ENCODE data around the gene AK4.
"Not testable (repeated sequence)": the region's sequence is repeated elsewhere in the genome, so short reads cannot be mapped to it uniquely, and the experiment has no call there.

The AK4 gene

DNA sequence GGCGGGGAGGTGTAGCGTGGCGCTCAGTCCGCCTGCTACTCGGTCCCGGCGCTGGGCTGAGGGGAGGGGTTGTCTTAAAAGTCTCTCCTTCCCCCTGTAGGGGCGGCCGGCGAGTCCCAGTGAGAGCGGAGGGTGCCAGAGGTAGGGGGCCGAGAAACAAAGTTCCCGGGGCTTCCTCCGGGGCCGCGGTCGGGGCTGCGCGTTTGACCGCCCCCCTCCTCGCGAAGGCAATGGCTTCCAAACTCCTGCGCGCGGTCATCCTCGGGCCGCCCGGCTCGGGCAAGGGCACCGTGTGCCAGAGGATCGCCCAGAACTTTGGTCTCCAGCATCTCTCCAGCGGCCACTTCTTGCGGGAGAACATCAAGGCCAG is at the start of gene AK4:
AK4 (plus strand) TSS at position 26 of the 370 bp plus-strand sequence; CDS start at position 231, 205 bp downstream.
- not testable (repeated sequence) for DNase-seq

DNA sequence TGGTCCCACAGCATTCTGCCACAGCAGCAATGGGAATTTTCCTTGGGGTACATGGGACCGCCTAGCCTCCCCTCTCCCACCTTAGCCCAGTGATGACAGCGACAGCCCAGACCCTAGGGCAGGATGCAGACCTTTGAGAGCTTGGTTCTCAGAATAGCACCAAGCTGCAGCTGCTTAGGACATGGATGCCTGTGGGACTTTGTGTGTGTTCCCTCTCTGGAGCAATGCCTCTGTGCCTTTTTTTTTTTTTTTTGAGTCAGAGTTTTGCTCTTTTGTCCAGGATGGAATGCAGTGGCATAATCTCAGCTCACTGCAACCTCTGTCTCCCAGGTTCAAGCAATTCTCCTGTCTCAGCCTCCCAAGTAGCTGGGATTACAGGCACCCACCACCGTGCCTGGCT is 44.2 kb upstream of the AK4 start:
- no peak for DNase-seq

DNA sequence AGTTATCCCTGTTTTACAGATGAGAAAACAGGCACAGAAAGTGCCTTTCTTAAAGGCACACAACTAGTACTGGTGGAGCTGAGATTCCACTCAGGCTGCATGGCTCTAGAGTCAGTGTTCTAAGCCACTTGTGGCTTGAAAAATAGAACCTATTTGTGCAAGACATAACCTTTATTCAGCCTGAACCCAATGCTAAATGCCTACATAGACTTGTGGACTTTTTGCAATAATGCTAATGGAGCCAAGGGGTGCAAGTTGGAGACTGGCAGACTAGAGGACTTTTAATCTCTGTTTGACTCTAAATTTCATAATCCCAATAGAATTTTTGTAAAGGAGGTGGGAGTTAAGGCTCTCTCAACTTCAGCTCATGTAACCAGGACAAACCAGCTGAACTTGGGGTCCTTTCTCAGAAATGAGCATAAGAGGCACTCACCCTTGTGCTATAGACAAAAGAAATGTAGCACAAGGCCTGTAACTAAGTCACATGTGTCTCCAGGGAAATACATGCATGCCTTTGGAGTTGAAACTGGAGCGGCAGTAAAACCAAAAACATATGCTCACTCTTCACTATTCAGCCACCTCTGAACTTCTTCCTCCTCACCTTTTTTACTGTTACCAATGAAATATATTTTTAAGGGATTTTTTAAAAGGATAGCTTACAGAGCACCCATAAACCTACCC is 43.0 kb upstream of the AK4 start:
- no peak for DNase-seq

- no peak for DNase-seq
Measured at GRCh38 chr1:65105596-65105995, 42.4 kb upstream of the AK4 start.

DNA sequence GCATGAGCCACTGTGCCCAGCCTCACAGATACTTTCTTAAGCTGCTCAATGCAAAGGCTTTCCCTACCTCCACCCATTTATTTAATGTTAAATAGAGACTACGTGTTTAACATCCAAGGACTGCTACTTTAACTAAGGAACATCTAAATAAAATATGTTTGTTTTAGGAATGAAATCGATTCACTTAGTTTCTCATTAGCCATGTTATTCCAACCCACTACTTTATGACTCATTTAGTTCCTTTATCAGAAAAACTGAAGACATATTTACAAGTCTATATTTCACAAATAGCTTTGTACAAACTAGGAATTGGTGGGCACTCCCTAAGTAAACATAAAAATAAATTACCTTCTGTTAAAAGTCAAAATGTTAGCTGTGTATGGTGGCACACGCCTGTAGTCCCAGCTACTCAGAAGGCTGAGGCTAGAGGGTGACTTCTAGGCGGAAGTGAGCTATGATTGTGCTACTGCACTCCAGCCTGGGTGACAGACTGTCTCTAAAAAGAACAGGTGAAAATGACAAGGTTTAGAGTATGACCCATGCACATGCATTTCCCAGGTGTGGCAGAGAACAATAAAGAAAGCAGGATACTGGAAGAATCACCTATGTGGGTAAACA is 39.9 kb upstream of the AK4 start:
- no peak for DNase-seq

DNA sequence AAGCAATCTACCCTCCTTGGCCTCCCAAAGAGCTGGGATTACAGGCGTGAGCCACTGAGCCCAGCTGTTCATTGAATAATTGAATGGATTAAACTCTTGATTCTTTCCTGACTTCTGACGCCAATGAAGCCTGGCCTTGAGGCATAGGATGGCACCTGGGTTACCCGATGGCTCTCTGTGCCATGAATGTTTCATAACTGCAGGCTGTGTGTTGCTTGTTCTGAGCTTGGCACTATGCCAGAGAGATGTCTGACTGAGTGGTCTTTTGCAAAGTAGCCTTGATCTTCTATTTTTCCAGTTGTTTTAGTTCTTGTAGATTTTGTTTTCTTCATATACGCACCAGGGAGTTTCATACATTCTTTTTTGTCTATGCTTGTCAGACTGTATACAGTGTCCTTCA is 38.5 kb upstream of the AK4 start:
- no peak for DNase-seq

GRCh38 chr1:65112811-65113210 is 35.2 kb upstream of the AK4 start:
- DNase-seq, result no peak

- no peak for DNase-seq
Measured at GRCh38 chr1:65113298-65113697, 34.7 kb upstream of the AK4 start.

DNA sequence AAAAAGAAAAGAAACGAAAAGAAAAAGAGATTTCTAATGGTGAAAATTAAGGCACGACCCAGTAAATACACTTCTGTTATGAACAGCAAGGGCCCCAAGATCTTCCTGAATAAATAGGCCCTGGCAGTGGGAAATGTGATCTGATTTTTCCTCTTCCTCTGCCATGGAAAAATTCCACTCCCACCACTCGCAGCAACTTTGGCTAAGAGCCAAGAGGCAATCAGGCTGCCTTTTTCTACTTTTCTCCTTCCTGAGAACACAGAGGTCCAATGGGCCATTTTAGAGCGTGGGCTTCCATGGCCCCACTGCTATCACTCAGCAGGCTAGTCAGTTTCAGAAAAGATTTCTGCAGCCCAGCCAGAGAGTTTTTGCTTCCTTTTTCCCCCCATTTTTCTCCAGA is 33.7 kb upstream of the AK4 start:
- no peak for DNase-seq

GRCh38 chr1:65119951-65120350 is 28.1 kb upstream of the AK4 start:
- no peak for DNase-seq

DNA sequence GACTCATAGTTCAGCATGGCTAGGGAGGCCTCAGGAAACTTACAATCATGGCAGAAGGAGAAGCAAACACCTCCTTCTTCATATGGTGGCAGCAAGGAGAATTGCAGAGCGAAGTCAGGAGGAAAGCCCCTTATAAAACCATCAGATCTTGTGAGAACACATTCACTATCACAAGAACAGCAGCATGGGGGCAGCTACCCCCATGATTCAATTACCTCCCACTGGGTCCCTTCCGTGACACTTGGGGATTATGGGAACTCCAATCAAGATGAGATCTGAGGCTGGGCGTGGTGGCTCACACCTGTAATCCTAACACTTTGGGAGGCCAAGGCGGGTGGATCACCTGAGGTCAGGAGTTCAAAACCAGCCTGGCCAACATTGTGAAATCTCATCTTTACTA is 18.9 kb upstream of the AK4 start:
- DNase-seq, result not testable (repeated sequence)

- DNase-seq, result no peak
Measured at GRCh38 chr1:65138524-65138923, 9.5 kb upstream of the AK4 start.

GRCh38 chr1:65139793-65140192 is 8.2 kb upstream of the AK4 start:
- not testable (repeated sequence) for DNase-seq

- DNase-seq, result no peak
Measured at GRCh38 chr1:65141394-65141793, 6.6 kb upstream of the AK4 start.

- no peak for DNase-seq
Measured at GRCh38 chr1:65141918-65142317, 6.1 kb upstream of the AK4 start.

- DNase-seq, result not testable (repeated sequence)
Measured at GRCh38 chr1:65143112-65143658, 4.8 kb upstream of the AK4 start.

GRCh38 chr1:65146908-65147423 is 1.0 kb upstream of the AK4 start:
- no peak for DNase-seq

- peak; percentile 64 for DNase-seq
Measured at GRCh38 chr1:65147424-65148177, 402 bp upstream of the AK4 start.

GRCh38 chr1:65148548-65149350 is 746 bp downstream of the AK4 start:
- DNase-seq, result peak; percentile 65

DNA sequence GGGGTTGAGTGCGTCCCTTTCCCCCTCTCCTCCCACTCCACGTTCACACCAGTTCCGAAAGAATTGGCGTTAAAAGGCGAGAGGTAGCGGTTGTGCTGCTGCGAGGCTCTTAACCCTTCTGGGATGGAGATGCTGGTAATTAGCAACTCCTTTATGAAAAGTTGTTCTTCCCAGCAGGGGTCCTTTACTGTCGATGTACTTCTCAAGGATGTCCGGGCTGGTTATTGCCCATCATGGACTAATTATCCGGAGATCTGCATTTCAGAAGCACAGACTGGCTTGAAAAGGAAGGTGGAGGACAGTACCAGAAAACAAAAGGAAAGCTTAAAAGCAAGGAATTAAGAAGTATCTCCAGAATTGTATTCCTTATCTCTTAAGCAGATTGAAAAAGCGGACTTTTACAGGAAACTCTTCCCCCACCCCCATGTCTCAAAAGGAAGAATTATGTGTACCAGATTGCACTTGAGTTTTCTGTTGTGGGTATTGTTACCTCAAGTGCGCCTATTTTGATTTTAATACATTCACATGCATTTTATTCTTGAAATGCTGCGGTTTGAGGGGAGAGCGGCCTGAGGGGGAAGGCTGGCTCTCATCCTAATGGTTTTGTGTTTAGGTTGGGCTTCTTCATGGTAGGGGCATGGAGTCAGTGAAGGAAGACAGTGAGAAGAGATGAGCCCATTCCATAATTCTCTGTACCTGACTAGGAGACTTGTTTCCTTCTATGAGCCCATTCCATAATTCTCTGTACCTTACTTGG is 1.5 kb downstream of the AK4 start:
- no peak for DNase-seq

DNA sequence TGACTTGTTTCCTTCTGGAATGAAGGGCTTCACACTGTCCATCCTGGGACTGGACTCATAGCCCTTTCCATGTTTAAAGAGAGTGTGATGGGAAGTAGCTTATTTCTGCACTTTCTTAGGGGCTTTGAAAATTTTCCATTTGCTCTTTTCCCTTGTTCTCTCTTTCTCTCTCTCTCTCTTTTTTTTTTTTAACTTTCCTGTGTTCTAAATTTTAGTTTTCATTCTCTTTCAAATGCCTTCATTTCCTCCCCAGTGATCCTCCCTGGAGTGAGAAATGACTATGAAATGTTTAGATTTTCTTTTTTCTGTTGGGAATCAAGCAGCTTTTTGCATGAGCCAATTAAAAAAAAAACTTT is 2.1 kb downstream of the AK4 start:
- DNase-seq, result no peak
